IgD-negative memory B cell (primary cell): Measurements from ENCODE around the gene LRRC74B. TPM values are rescaled to one million over a fixed set of nuclear protein-coding genes. Genes with fewer than 3 reads are reported as not detected.
"Not testable (repeated sequence)": the region's sequence is repeated elsewhere in the genome, so short reads cannot be mapped to it uniquely, and the experiment has no call there.

Experiments used
- H3K27ac Mint-ChIP-seq, 3 donors: one replicate each; pipeline ENCODE4 v1.8.0; 2020 to 2022; ENCODE audit warnings: mild to moderate bottlenecking in 3 of 3, mixed read lengths in 3 of 3, moderate library complexity in 1 of 3
- H3K27me3 Mint-ChIP-seq: one replicate; pipeline ENCODE4 v1.8.0; 2021; ENCODE audit warnings: mixed read lengths
- H3K36me3 Mint-ChIP-seq: one replicate; pipeline ENCODE4 v1.8.0; 2020; ENCODE audit warnings: mild to moderate bottlenecking, mixed read lengths
- H3K4me1 Mint-ChIP-seq, 3 donors: one replicate each; pipeline ENCODE4 v1.8.0; 2020 to 2022; ENCODE audit warnings: mixed read lengths in 3 of 3, mild to moderate bottlenecking in 1 of 3
- H3K4me3 Mint-ChIP-seq, 4 donors: one replicate each; pipeline ENCODE4 v1.8.0; 2020 to 2022; ENCODE audit warnings: mild to moderate bottlenecking in 4 of 4, mixed read lengths in 4 of 4, moderate library complexity in 3 of 4
- H3K9me3 Mint-ChIP-seq, 3 donors: one replicate each; pipeline ENCODE4 v1.8.0; 2020 to 2021; ENCODE audit warnings: mixed read lengths in 3 of 3, mild to moderate bottlenecking in 1 of 3
- polyA plus RNA-seq: library from polyadenylated mRNA; unstranded; fragments of 300-500 nt; fragmentation: Illumina TruSeq; gene quantifications from one replicate; pipeline ENCODE4 v1.2.3, GENCODE V29; 2021

The LRRC74B gene
- polyA plus RNA-seq, 1 donor from 2014 or later, result not detected

GRCh38 chr22:21069375-21069774 is 23.6 kb downstream of the LRRC74B start:
- Mint-ChIP-seq H3K4me1 (peaks cover 0 to 2% (median 0%) of the 10 kb centered on the region in 3 donors), H3K27me3 (peaks cover 6% of the 10 kb centered on the region), H3K9me3 (no peaks in the 10 kb centered on the region), H3K4me3 (no peak overlapping the region), H3K27ac (no peak overlapping the region), H3K36me3 (peaks cover 3% of the 10 kb centered on the region)

GRCh38 chr22:21070690-21071615 is 25.2 kb downstream of the LRRC74B start:
- Mint-ChIP-seq H3K36me3 (peaks cover 3% of the 10 kb centered on the region), H3K27me3 (peaks cover 6% of the 10 kb centered on the region), H3K4me3 (no peak overlapping the region), H3K4me1 (peaks cover 0 to 2% (median 1%) of the 10 kb centered on the region in 3 donors), H3K9me3 (no peaks in the 10 kb centered on the region), H3K27ac (no peak overlapping the region)

GRCh38 chr22:21071796-21072195 is 26.1 kb downstream of the LRRC74B start:
- H3K27ac Mint-ChIP-seq, H3K4me1 Mint-ChIP-seq, H3K9me3 Mint-ChIP-seq, H3K36me3 Mint-ChIP-seq, H3K4me3 Mint-ChIP-seq, H3K27me3 Mint-ChIP-seq: not testable (repeated sequence)

- H3K27me3 Mint-ChIP-seq, result peaks cover 8% of the 10 kb centered on the region
- H3K4me3 Mint-ChIP-seq, result no peak overlapping the region
- H3K36me3 Mint-ChIP-seq, result peaks cover 3% of the 10 kb centered on the region
- H3K27ac Mint-ChIP-seq, result no peak overlapping the region
- H3K4me1 Mint-ChIP-seq, result peaks cover 0 to 2% (median 1%) of the 10 kb centered on the region in 3 donors
- no peaks in the 10 kb centered on the region for H3K9me3 Mint-ChIP-seq
Measured at GRCh38 chr22:21073023-21073422, 27.3 kb downstream of the LRRC74B start.

- Mint-ChIP-seq H3K27me3 (peaks cover 7% of the 10 kb centered on the region), H3K4me3 (no peak overlapping the region), H3K9me3 (no peaks in the 10 kb centered on the region), H3K36me3 (peaks cover 3% of the 10 kb centered on the region), H3K27ac (no peak overlapping the region), H3K4me1 (peaks cover 0 to 2% (median 1%) of the 10 kb centered on the region in 3 donors)
Measured at GRCh38 chr22:21073482-21073881, 27.7 kb downstream of the LRRC74B start.

- H3K9me3 Mint-ChIP-seq, result no peaks in the 10 kb centered on the region
- peaks cover 3% of the 10 kb centered on the region for H3K36me3 Mint-ChIP-seq
- no peak overlapping the region for H3K27ac Mint-ChIP-seq
- peaks cover 5% of the 10 kb centered on the region for H3K27me3 Mint-ChIP-seq
- H3K4me3 Mint-ChIP-seq, result no peak overlapping the region
- H3K4me1 Mint-ChIP-seq, result peaks cover 0 to 2% (median 1%) of the 10 kb centered on the region in 3 donors
Measured at GRCh38 chr22:21074102-21074715, 28.5 kb downstream of the LRRC74B start.

- H3K9me3 Mint-ChIP-seq, result no peaks in the 10 kb centered on the region
- peaks cover 0 to 1% (median 0%) of the 10 kb centered on the region in 3 donors for H3K4me1 Mint-ChIP-seq
- H3K27me3 Mint-ChIP-seq, result peaks cover 4% of the 10 kb centered on the region
- H3K4me3 Mint-ChIP-seq, result no peak overlapping the region
- H3K27ac Mint-ChIP-seq, result no peak overlapping the region
- no peaks in the 10 kb centered on the region for H3K36me3 Mint-ChIP-seq
Measured at GRCh38 chr22:21075516-21076138, 29.9 kb downstream of the LRRC74B start.

- H3K36me3 Mint-ChIP-seq, result no peaks in the 10 kb centered on the region
- no peak overlapping the region for H3K4me3 Mint-ChIP-seq
- H3K27me3 Mint-ChIP-seq, result peaks cover 4% of the 10 kb centered on the region
- H3K27ac Mint-ChIP-seq, result no peak overlapping the region
- H3K9me3 Mint-ChIP-seq, result no peaks in the 10 kb centered on the region
- H3K4me1 Mint-ChIP-seq, result peaks cover 0 to 1% (median 0%) of the 10 kb centered on the region in 3 donors
Measured at GRCh38 chr22:21076912-21077625, 31.3 kb downstream of the LRRC74B start.

GRCh38 chr22:21077884-21078508 is 32.2 kb downstream of the LRRC74B start:
- Mint-ChIP-seq H3K4me3 (no peak overlapping the region), H3K4me1 (peaks cover 0 to 1% (median 0%) of the 10 kb centered on the region in 3 donors), H3K36me3 (no peaks in the 10 kb centered on the region), H3K27me3 (peaks cover 3% of the 10 kb centered on the region), H3K9me3 (no peaks in the 10 kb centered on the region), H3K27ac (no peak overlapping the region)

GRCh38 chr22:21078916-21079315 is 33.2 kb downstream of the LRRC74B start:
- H3K27ac Mint-ChIP-seq, result no peak overlapping the region
- no peaks in the 10 kb centered on the region for H3K36me3 Mint-ChIP-seq
- H3K9me3 Mint-ChIP-seq, result no peaks in the 10 kb centered on the region
- peaks cover 0 to 1% (median 0%) of the 10 kb centered on the region in 3 donors for H3K4me1 Mint-ChIP-seq
- H3K27me3 Mint-ChIP-seq, result peaks cover 4% of the 10 kb centered on the region
- H3K4me3 Mint-ChIP-seq, result no peak overlapping the region

GRCh38 chr22:21079493-21079892 is 33.7 kb downstream of the LRRC74B start:
- no peaks in the 10 kb centered on the region for H3K9me3 Mint-ChIP-seq
- peaks cover 0 to 1% (median 0%) of the 10 kb centered on the region in 3 donors for H3K4me1 Mint-ChIP-seq
- no peak overlapping the region for H3K4me3 Mint-ChIP-seq
- H3K36me3 Mint-ChIP-seq, result no peaks in the 10 kb centered on the region
- H3K27me3 Mint-ChIP-seq, result peaks cover 4% of the 10 kb centered on the region
- H3K27ac Mint-ChIP-seq, result no peak overlapping the region

- peaks cover 4% of the 10 kb centered on the region for H3K27me3 Mint-ChIP-seq
- H3K9me3 Mint-ChIP-seq, result no peaks in the 10 kb centered on the region
- H3K4me1 Mint-ChIP-seq, result no peaks in the 10 kb centered on the region
- H3K4me3 Mint-ChIP-seq, result no peak overlapping the region
- H3K36me3 Mint-ChIP-seq, result peaks cover 2% of the 10 kb centered on the region
- no peak overlapping the region for H3K27ac Mint-ChIP-seq
Measured at GRCh38 chr22:21080435-21081137, 34.8 kb downstream of the LRRC74B start.

GRCh38 chr22:21082248-21082647 is 36.5 kb downstream of the LRRC74B start:
- H3K27me3 Mint-ChIP-seq, result peaks cover 4% of the 10 kb centered on the region
- H3K36me3 Mint-ChIP-seq, result peaks cover 2% of the 10 kb centered on the region

GRCh38 chr22:21087119-21087518 is 41.4 kb downstream of the LRRC74B start:
- Mint-ChIP-seq H3K27ac (no peak overlapping the region), H3K36me3 (peaks cover 2% of the 10 kb centered on the region), H3K9me3 (no peaks in the 10 kb centered on the region), H3K4me3 (no peak overlapping the region), H3K27me3 (peaks cover 1% of the 10 kb centered on the region), H3K4me1 (no peaks in the 10 kb centered on the region)

More at GRCh38 chr22:21082248-21082647, 36.5 kb downstream of the LRRC74B start:
- H3K4me1 Mint-ChIP-seq, result no peaks in the 10 kb centered on the region
- H3K27ac Mint-ChIP-seq, result peak overlapping the region in 1 of 3 donors; percentile 33
- no peaks in the 10 kb centered on the region for H3K9me3 Mint-ChIP-seq
- H3K4me3 Mint-ChIP-seq, result no peak overlapping the region
